ENCODE measurements around the gene LAMB4. TPM values are rescaled to one million over a fixed set of nuclear protein-coding genes. Genes with fewer than 3 reads are reported as not detected.

Gene LAMB4
- total and polyA plus RNA-seq, 2 of the 4 experiments (the other 2 are of a cell fraction), result 0.12 to 0.18 TPM

DNA sequence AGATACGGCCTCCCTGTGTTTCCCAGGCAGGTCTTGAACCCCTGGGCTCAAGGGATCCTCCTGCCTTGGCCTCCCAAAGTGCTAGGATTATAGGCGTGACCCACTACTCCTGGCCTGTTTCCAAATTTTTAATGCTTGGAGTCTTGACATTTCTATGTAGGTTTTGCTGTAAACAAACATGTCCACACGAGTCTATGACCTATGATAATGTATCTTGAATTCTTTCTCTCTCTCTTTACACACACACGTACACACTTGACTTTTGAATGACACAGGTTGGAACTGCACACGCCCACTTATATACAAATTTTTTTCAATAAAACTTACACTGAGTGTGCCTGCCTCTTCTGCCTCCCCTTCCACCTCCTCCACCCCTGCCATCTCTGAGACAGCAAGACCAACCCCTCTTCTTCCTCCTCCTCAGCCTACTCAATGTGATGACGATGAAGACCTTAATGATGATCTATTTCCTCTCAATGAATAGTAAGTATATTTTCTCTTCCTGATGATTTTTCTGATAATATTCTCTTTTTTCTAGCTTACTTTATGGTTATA lies 83.1 kb downstream of the LAMB4 start:
- in situ Hi-C loops (cut with MboI; ENCODE audit: low sequenced_read_pairs) (no loop called here), dilution Hi-C loops (cut with HindIII; ENCODE audit: low sequenced_read_pairs, unreplicated experiment) (no loop called here), intact Hi-C loops (cut with micrococcal nuclease) (no loop called here)
- Histone ChIP-seq H3K9me1 (ENCODE audit: insufficient read depth, low read length) (peaks cover 2% of the 10 kb centered on the region; the same call in 1 of the 2 replicates), H2BK5ac (ENCODE audit: low read depth, low read length, poor library complexity, severe bottlenecking) (no peak overlapping the region), H3K79me1 (ENCODE audit: low read depth in 1 of 2, low read length in 2 of 2) (no peaks in the 10 kb centered on the region), H3K36me3 (ENCODE audit: control insufficient read depth, insufficient read depth, low read length) (no peaks in the 10 kb centered on the region), H3K18ac (ENCODE audit: low read depth, low read length) (no peak overlapping the region), H3K27me3 (ENCODE audit: control insufficient read depth, insufficient read depth, low read length) (no peaks in the 10 kb centered on the region), H3K23ac (ENCODE audit: low read depth, low read length) (no peak overlapping the region), H3K4me2 (ENCODE audit: low read depth, low read length) (no peak overlapping the region), H4K20me1 (ENCODE audit: insufficient read depth, low read length) (no peaks in the 10 kb centered on the region), H2BK120ac (ENCODE audit: low read depth, low read length) (no peak overlapping the region), H2AK5ac (ENCODE audit: low read depth, low read length) (no peak overlapping the region), H3K9ac (ENCODE audit: low read depth, low read length) (no peak overlapping the region), H4K91ac (ENCODE audit: insufficient read depth, low read depth, low read length) (no peak overlapping the region), H4K8ac (ENCODE audit: low read depth in 2 of 2, low read length in 2 of 2) (no peak overlapping the region), H2BK20ac (ENCODE audit: low read depth, low read length) (peak overlapping the region; percentile 25; the same call in 1 of the 2 replicates), H3K14ac (replicated peaks; ENCODE audit: low read depth, low read length) (no peak overlapping the region), H2AFZ (replicated peaks; ENCODE audit: low read length, poor library complexity) (no peak overlapping the region), H3K27ac (ENCODE audit: insufficient read depth, low read length) (no peak overlapping the region), H2AK9ac (replicated peaks; ENCODE audit: low read depth, low read length, poor library complexity) (no peak overlapping the region), H3K4me1 (ENCODE audit: control insufficient read depth, insufficient read depth, low read length) (peaks cover 6% of the 10 kb centered on the region), H3K56ac (ENCODE audit: extremely low read depth, insufficient read depth, low read length) (no peak overlapping the region), H4K5ac (ENCODE audit: low read depth, low read length) (no peak overlapping the region), H2BK15ac (ENCODE audit: low read depth, low read length) (no peak overlapping the region), H3K4me3 (ENCODE audit: insufficient read depth, low read depth, low read length) (no peak overlapping the region), H3K9me3 (ENCODE audit: control insufficient read depth, insufficient read depth, low read length) (no peaks in the 10 kb centered on the region), H3K4ac (ENCODE audit: low read depth, low read length) (no peak overlapping the region)
- ATAC-seq (ENCODE audit: low read depth) (no peak), DNase-seq (no peak)
- TF ChIP-seq, protein P1, sequence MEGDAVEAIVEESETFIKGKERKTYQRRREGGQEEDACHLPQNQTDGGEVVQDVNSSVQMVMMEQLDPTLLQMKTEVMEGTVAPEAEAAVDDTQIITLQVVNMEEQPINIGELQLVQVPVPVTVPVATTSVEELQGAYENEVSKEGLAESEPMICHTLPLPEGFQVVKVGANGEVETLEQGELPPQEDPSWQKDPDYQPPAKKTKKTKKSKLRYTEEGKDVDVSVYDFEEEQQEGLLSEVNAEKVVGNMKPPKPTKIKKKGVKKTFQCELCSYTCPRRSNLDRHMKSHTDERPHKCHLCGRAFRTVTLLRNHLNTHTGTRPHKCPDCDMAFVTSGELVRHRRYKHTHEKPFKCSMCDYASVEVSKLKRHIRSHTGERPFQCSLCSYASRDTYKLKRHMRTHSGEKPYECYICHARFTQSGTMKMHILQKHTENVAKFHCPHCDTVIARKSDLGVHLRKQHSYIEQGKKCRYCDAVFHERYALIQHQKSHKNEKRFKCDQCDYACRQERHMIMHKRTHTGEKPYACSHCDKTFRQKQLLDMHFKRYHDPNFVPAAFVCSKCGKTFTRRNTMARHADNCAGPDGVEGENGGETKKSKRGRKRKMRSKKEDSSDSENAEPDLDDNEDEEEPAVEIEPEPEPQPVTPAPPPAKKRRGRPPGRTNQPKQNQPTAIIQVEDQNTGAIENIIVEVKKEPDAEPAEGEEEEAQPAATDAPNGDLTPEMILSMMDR (conservative IDR thresholded peaks at IDR 0.05; ENCODE audit: low read depth, low read length), result no peak
- no peak for TF ChIP-seq FOS (IDR thresholded peaks at IDR 0.05; ENCODE audit: low read depth, low read length)
- no peak for TF ChIP-seq CEBPB (IDR thresholded peaks at IDR 0.05; ENCODE audit: low read depth, low read length)
- TF ChIP-seq NFE2L2 (IDR thresholded peaks at IDR 0.05; ENCODE audit: low read depth, low read length), result no peak
- ChIA-PET POLR2A (ENCODE audit: unreplicated experiment) (no interaction called here), CTCF (no interaction called here)
- 95% methylated on average over 2 of the region's 6 CpGs; no CpG with 5 or more reads in 1 of the 2 experiments for WGBS, 2 experiments (ENCODE audit: extremely low coverage in 2 of 2, insufficient read length in 1 of 2)
- BruUV-seq (replicated peaks), result no TSS peak
